ENCODE measurements around the gene ATP5ME.
"Not testable (repeated sequence)": the region's sequence is repeated elsewhere in the genome, so short reads cannot be mapped to it uniquely, and the experiment has no call there.

The ATP5ME gene

GRCh38 chr4:683982-684622 lies 10.0 kb upstream of the ATP5ME start:
- no peak for DNase-seq (ENCODE audit: low read depth)

DNA sequence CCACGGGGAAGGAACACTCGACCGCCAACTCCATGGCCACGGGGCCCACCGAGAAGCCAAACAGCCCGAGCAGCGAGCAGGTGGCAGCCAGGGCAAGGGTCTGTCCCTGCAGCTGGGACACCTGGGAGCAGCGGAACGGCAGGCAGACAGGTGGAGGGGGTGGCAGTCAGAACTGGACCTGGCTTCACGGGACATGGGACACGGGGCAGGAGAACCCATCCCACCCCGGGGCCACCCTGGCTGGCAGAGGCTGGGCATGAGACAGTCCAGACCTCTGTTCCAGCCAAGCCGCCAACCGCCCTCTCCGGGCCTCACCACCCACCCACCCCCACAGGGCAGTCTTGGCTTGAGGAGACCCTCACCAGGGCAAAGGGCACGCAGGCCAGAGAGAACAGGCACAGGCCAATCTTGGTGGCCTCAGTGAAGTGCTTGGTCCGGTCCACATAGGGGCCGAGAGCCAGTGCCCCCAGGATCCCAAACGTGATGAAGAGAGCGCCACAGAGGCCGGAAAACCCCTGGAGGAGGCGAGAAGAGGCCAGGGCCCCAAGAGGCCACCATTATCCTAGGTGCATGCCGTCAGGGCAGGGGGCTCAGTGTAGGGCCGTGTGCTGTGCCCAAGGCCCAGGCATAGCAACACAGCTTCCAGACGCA lies 9.3 kb upstream of the ATP5ME start:
- DNase-seq (ENCODE audit: low read depth): no peak

DNA sequence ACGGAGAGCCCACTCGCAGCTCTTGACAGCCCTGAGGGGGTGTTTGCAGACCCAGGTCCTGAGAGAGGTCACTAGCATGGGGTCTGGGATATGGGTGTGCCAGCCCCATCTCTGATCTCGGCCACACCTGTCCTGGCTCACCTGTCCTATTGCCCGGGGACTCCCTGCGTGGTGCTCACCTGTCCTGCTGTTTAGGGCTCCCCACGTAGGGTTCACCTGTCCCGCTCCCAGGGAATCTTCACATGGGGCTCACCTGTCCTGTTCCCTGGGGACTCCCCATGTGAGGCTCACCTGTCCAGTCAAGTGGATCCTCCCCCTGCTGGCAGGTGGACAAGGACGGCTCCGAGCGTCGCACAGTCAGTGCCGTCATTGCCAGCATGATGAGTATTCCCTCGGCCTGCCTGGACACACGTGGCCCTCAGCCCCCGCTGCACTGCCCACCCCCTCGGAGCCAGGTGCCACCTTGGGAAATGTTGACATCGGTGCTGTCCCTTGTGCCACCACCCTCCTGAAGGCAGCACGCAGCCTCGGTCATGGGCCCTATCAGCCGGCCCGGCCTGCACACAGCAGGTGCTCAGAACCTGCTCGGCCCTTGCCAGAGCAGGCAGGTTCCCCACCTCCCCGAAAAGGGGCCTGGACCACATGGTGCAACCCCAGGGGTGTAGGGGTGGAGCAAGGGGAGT lies 8.6 kb upstream of the ATP5ME start:
- no peak for DNase-seq (ENCODE audit: low read depth)

GRCh38 chr4:681736-682451 lies 7.8 kb upstream of the ATP5ME start:
- DNase-seq (ENCODE audit: low read depth): no peak

DNA sequence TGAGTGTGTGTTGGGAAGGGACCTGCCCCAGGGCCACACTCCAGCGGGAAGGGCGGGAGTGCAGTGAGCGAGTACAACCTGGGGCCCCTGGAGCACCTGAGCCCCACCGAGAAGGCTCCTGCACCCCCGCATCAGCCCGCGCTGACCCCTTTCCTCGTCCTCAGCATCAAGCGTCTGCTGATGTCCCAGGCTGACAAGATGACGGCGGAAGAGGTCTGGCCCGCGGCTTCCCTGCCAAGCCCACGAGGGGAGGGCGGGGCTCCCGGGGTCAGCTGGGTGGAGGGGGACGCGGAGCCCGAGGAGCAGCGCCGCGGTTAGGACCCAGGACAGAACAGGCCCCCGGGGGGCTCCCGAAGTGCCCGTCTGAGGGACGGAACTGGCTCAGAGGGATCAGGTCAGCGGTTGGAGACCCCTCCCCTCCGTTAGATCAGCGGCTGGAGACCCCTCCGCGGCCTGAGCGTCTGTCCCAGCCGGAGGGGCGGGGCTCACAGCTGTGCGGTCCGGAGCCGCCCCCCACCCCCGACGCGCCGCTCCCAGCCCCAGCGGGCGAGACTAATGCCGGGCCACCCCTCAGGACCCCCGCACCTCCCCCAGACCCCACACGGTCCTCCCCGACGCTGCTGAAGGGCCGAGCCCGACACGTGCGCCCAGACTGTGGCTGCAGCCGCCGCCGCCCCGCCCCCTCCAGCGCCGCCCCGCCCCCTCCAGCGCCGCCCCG lies 7.0 kb upstream of the ATP5ME start:
- DNase-seq (ENCODE audit: low read depth): peak; percentile 47

DNA sequence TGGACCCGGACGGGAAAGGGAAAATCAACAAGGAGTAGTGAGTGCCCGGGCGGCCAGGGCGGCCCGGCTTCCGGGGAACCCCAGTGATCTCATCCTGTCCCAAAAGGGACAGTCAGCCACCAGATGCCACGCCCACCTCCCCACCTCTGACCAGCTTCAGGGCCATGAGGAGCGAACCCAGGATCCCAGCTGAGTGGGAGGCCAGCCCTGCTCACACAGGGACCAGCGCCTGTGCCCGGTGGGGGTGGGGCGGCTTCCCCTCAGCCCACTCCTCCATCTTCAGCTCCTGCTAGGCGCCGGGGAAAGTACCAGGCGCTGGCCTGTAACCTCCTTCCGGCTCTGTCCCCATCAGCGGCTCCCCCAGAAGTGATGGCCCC lies 6.5 kb upstream of the ATP5ME start:
- no peak for DNase-seq (ENCODE audit: low read depth)

- DNase-seq (ENCODE audit: low read depth): no peak
These were observed 6.0 kb upstream of the ATP5ME start for GRCh38 chr4:680091-680490.

DNA sequence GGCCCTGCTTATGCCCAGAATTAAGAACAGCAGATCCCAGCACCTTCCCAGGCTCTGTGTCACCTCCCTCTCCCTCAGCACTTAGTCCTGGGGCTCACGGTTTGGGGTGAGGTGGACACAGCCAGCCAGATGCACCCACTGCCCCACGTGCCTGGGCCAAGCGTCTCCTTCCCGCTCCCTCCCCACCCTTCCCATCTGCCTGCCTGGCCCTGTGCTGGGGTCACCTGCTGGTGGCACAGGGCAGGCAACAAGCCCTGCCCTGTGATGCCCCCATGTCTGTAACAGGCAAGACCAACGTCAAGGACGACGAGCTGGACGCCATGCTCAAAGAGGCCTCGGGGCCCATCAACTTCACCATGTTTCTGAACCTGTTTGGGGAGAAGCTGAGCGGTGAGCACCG lies 5.6 kb upstream of the ATP5ME start:
- DNase-seq (ENCODE audit: low read depth): no peak

- DNase-seq (ENCODE audit: low read depth): no peak
These were observed 5.0 kb upstream of the ATP5ME start for GRCh38 chr4:679104-679481.

- DNase-seq (ENCODE audit: low read depth): no peak
These were observed 4.4 kb upstream of the ATP5ME start for GRCh38 chr4:678331-679103.

- DNase-seq (ENCODE audit: low read depth): no peak
These were observed 3.6 kb upstream of the ATP5ME start for GRCh38 chr4:677431-678293.

DNA sequence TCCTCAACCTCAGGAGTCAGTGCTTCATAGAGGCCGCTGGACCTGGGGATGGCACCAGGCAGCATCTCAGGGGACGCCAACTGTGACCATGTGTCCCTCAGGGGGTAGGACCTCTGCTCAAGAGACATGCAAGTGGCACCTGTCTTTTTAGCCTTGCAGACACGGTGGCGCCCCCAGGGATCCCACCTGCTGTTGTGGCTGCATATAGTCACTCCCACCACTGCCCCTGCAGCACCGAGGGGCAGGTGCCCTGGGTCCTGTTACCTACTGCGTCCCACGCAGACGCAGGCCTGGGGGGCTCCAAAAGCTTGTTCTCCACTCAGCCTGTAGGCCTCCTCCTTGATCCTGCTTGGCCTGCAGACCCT lies 2.8 kb upstream of the ATP5ME start:
- DNase-seq (ENCODE audit: low read depth): no peak

DNA sequence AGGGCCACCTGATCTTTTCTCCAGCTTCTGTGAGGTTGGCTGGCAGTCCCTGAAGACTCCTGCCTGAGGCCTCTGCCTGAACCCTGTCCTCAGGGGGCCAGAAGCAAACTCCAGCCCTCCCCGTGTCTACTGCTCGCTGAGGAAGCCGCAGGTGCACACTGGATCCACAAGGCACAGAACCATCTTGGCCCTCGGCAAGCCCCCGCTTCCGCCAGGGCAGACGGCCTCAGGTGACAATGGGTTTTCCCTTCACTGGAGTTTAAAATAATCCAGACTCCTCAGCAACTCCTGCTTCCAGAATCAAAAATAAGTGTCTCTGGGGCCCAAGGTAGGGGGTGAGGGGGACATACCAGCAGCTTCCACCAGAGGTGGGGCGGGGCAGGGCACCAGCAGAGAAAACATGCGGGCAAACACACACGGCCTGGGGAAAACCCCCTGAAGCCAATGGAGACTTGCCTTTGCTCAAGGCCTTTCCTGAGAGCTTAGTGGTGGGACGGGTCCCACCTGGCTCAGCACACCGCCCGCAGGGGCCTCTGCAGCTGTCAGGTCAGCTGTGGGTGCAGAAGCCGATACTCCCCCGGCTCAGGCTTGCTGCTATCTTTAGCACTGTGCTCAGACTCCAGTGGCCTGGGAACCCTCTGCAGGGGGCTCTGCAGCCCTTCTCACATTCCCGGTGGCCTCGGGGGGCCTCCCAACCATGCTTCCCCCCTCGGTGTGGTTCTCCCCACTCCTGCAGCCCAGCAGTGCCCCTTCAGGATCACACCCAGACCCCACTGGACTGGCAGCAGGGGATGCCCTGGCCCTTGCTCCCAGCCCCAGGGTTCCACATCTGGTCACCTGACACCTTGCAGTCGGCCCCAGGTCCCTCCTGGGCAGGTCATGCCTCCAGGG lies 2.1 kb upstream of the ATP5ME start:
- no peak for DNase-seq (ENCODE audit: low read depth)

GRCh38 chr4:675036-675882 lies 1.2 kb upstream of the ATP5ME start:
- no peak for DNase-seq (ENCODE audit: low read depth)

DNA sequence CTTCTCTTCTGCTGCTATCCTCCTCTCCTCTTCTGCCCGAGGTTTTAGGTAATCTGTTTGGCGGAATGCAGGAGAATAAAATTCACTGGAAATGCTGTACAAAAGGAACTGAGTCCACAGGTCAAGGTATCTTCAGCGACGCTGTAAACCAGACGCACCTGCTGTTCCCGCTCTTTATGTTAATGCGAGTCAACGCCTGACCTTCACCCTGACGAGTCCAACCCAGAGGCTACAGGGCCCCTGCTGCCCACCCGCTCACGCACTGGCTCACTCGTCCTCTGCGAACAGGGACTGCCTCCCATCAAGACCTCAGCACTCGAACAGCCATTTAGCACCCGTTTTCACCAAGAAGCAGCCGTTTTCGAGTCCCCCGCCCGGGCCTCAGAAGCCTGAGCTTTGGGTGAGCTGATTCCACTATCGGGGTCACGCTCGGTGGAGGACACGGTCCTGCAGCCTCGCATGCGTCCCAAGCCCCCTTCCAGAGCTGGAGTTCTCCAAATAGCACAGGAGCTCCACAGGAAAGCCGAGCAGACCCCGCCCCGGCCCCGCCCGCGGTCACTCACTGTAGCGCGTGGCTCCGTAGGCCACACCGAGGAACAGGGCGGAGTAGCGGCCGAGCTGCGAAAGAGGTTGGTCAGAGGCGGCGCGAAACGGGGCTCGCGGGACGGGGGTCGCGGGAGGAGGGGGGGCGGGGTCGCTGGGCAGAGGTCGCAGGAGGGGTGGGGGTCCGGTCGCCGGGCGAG lies 556 bp downstream of the ATP5ME start:
- no peak for DNase-seq (ENCODE audit: low read depth)

- no peak for DNase-seq (ENCODE audit: low read depth)
These were observed 2.3 kb downstream of the ATP5ME start for GRCh38 chr4:671769-672168.

DNA sequence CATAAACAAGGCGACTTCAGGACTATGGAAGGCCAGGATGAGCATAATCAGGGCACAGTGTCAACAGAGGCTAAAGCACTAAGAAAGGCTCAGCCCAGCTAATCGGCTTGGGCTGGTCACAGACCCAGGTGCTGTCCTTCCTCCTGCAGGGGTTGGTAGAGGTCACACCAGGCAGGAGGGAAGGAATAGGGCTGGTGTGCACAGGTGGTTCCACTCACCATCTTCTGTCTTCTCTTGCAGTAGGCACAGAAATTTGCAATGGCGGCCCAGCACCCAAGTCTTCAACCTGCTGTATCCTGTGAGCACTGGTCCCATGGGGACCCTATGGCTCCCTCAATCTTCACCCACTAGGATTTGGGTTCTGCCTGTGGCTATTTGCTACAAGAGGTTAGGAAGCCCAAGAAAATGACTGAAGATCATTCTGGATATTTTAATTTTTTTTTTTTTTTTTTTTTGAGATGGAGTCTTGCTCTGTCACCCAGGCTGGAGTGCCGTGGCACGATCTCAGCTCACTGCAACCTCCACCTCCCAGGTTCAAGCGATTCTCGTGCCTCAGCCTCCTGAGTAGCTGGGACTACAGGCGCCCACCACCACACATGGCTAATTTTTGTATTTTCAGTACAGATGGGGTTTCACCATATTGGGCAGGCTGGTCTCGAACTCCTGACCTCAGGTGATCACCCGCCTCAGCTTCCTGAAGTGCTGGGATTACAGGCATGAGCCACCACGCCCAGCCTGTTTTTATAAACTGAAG lies 4.1 kb downstream of the ATP5ME start:
- DNase-seq (ENCODE audit: low read depth): not testable (repeated sequence)
